Naive thymus-derived CD8-positive, alpha-beta T cell (primary cell): ENCODE measurements around the gene EHMT1. TPM values are rescaled to one million over a fixed set of nuclear protein-coding genes. Genes with fewer than 3 reads are reported as not detected.
"Not testable (repeated sequence)": the region's sequence is repeated elsewhere in the genome, so short reads cannot be mapped to it uniquely, and the experiment has no call there.

Source experiments
- ATAC-seq, 2 donors: fragments of 150-1000 bp; cut with Tn5 transposase in 1 of 2; sonication (Bioruptor Pico), chemical (Tn5 transposase) in 1 of 2; 1 replicate in 1 of 2; 2 replicates in 1 of 2; pipeline ENCODE4 v1.10.0; 2021; ENCODE audit warnings: mild to moderate bottlenecking in 2 of 2, moderate library complexity in 2 of 2
- POLR2A ChIA-PET: fragments of 350-600 bp; sonication (Branson Sonifier 250); formaldehyde crosslinking; loops from one replicate; lab custom pipeline; 2021; ENCODE audit warnings: antibody characterized with exemption; lab: Charles Lee
- DNase-seq, 10 donors: peaks; one replicate each; pipeline versions ENCODE4 v3.0.0 to v3.0.0-alpha.2; 2020 to 2022
- H3K27ac Mint-ChIP-seq, 10 donors: one replicate each; pipeline ENCODE4 v1.8.0; 2020 to 2022; ENCODE audit warnings: mild to moderate bottlenecking in 10 of 10, mixed read lengths in 10 of 10, moderate library complexity in 4 of 10, inconsistent platforms in 1 of 10
- H3K27me3 Mint-ChIP-seq, 5 donors: one replicate each; pipeline ENCODE4 v1.8.0; 2021 to 2022; ENCODE audit warnings: mixed read lengths in 5 of 5
- H3K36me3 Mint-ChIP-seq, 3 donors: one replicate each; pipeline ENCODE4 v1.8.0; 2020 to 2022; ENCODE audit warnings: mixed read lengths in 3 of 3, mild to moderate bottlenecking in 2 of 3, inconsistent platforms in 1 of 3
- H3K4me1 Mint-ChIP-seq, 4 donors: one replicate each; pipeline ENCODE4 v1.8.0; 2021 to 2022; ENCODE audit warnings: mixed read lengths in 4 of 4
- H3K4me3 Mint-ChIP-seq, 10 donors: one replicate each; pipeline ENCODE4 v1.8.0; 2020 to 2022; ENCODE audit warnings: mild to moderate bottlenecking in 10 of 10, mixed read lengths in 10 of 10, moderate library complexity in 6 of 10, inconsistent platforms in 1 of 10
- H3K9me3 Mint-ChIP-seq, 9 donors: one replicate each; pipeline ENCODE4 v1.8.0; 2020 to 2022; ENCODE audit warnings: mixed read lengths in 9 of 9, mild to moderate bottlenecking in 3 of 9, inconsistent platforms in 1 of 9, moderate library complexity in 1 of 9
- polyA plus RNA-seq, 3 donors: library from polyadenylated mRNA; unstranded; fragments of 300-500 nt; fragmentation: Illumina TruSeq; gene quantifications; one replicate each; pipeline ENCODE4 v1.2.3, GENCODE V29; 2021
- total RNA-seq, 8 experiments: library from RNA in 2 of 8; stranded (reverse) in 2 of 8; gene quantifications; one replicate each; pipeline ENCODE4 v1.2.3 and lab custom pipeline; 2021 to 2026

EHMT1 gene
- total and polyA plus RNA-seq, 5 experiments from 2014 or later, result 20.9 to 113 (median 34.4) TPM

DNA sequence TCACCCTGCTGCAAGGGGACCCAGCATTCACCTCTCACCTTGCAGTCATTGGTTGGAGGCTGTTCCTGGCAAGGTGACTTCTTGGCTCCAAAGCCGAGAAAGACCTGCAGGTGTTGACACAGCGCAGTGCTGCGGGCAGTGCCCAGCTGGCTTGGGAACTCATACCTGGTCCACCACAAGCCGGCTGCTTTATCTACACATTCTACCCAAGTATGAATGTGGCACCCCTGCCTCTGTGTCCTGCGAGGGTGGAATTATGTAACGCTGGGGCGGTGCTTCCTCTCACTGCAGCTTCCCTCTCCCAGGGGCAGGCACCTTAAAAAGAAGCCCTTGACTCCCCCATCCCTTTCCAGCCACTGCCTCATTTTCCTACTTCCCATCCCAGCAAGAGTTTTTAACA, 26.0 kb upstream of the EHMT1 start:
- peak overlapping the region in 2 of 10 donors; percentile 25 to 86 for H3K27ac Mint-ChIP-seq
- ATAC-seq, result no peak
- DNase-seq, result no peak
- peaks cover 0 to 4% (median 0%) of the 10 kb centered on the region in 3 donors for H3K36me3 Mint-ChIP-seq
- H3K4me3 Mint-ChIP-seq, result peak overlapping the region in 5 of 10 donors; percentile 47 to 63 (median 52)
- H3K9me3 Mint-ChIP-seq, result no peaks in the 10 kb centered on the region
- H3K27me3 Mint-ChIP-seq, result no peaks in the 10 kb centered on the region
- H3K4me1 Mint-ChIP-seq, result peaks cover 5 to 24% (median 11%) of the 10 kb centered on the region in 4 donors
- POLR2A ChIA-PET, result interaction anchor here (0.7 kb wide), 2 partner anchors 15 to 165 kb away, joined by 3 to 4 read pairs; no protein-coding TSS in a partner anchor

DNA sequence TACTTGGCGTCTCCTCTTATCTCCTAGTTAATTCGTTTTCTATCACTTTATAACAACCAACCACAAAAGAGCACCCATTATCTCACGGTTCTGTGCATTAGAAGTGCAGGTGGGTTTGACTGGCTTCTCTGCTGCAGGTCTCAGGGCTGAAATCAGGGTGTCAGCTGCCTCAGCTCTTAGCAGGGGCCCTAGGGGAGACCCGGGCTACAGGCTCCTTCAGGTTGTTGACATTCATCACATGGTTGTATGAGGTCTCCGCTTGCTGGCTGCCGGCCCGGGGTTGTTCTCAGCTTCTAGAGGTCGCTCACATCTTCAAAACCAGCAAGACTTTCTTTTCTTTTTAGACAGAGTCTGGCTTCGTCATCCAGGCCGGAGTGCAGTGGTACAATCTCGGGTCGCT, 25.6 kb upstream of the EHMT1 start:
- DNase-seq (no peak), ATAC-seq (no peak)
- peak overlapping the region in 2 of 10 donors; percentile 25 to 86 for H3K27ac Mint-ChIP-seq
- no peaks in the 10 kb centered on the region for H3K36me3 Mint-ChIP-seq
- peak overlapping the region in 5 of 10 donors; percentile 47 to 63 (median 52) for H3K4me3 Mint-ChIP-seq
- H3K9me3 Mint-ChIP-seq, result no peaks in the 10 kb centered on the region
- POLR2A ChIA-PET, result interaction anchor here (0.7 kb wide), 1 partner anchor 165 kb away, joined by 4 read pairs; no protein-coding TSS in a partner anchor
- peaks cover 1 to 20% (median 7%) of the 10 kb centered on the region in 4 donors for H3K4me1 Mint-ChIP-seq
- no peaks in the 10 kb centered on the region for H3K27me3 Mint-ChIP-seq

DNA sequence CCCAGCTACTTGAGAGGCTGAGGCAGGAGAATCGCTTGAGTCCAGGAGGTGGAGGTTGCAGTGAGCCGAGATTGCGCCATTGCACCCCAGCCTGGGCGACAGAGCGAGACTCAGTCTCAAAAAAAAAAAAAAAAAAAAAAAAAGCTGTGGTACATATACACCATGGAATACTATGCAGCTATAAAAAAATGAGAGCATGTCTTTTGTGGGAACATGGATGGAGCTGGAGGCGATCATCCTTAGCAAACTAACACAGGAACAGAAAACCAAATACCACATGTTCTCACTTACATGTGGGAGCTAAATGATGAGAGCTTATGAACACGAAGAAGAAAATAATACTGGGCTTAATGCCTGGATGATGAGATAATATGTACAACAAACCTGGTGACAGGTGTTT, 22.2 kb upstream of the EHMT1 start:
- DNase-seq, ATAC-seq, POLR2A ChIA-PET, H3K4me3 Mint-ChIP-seq, H3K36me3 Mint-ChIP-seq, H3K9me3 Mint-ChIP-seq, H3K27me3 Mint-ChIP-seq, H3K27ac Mint-ChIP-seq, H3K4me1 Mint-ChIP-seq: not testable (repeated sequence)

DNA sequence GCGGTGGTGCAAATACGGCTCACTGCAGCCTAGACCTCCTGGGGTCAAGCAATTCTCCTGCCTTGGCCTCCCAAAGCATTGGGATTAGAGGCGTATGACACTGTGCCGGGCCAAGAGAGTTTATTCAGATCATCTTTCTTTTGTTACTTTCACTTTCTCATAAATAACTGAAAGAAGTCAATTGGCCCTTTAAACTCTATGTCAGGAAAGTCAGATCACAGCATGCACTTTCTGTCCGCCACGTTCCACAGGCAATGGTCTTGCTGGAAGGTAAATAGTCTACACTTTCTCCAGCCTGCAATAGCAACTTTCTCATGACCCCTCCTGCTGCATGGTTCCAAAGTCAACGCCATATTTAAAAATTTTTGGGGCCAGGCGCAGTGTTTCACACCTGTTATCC, 19.9 kb upstream of the EHMT1 start:
- peaks cover 1 to 10% (median 3%) of the 10 kb centered on the region in 4 donors for H3K4me1 Mint-ChIP-seq
- DNase-seq (no peak), ATAC-seq (no peak)
- POLR2A ChIA-PET, result interaction anchor here (1.6 kb wide), 1 partner anchor 8 kb away, joined by 4 read pairs; the partner anchor contains the start of gene ZMYND19
- H3K27ac Mint-ChIP-seq, result peak overlapping the region in 1 of 10 donors; percentile 78
- no peak overlapping the region for H3K4me3 Mint-ChIP-seq
- no peaks in the 10 kb centered on the region for H3K9me3 Mint-ChIP-seq
- no peaks in the 10 kb centered on the region for H3K36me3 Mint-ChIP-seq
- no peaks in the 10 kb centered on the region for H3K27me3 Mint-ChIP-seq

DNA sequence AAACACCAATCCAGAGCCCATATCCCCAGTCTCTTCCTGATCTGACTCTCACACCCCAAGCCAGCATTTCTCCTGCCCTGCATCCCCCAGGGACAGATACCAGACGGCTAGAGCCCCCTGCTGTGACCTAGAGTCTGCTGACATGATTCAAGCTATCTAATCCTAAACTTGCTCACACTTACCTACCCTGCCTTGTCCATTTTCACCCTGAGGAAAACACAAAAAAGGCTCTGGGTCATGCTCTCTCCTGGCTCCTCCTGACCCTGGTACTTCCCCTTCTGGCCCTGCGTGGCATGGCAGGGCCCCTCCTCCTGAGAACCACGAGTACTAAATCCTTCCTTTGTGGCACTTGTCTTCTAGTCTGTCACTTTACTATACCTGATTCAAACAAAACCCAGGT, 16.1 kb upstream of the EHMT1 start:
- H3K4me1 Mint-ChIP-seq, result peaks cover 8 to 22% (median 18%) of the 10 kb centered on the region in 4 donors
- peak overlapping the region in 5 of 10 donors; percentile 4 to 62 (median 52) for H3K4me3 Mint-ChIP-seq
- H3K36me3 Mint-ChIP-seq, result no peaks in the 10 kb centered on the region
- H3K27ac Mint-ChIP-seq, result peak overlapping the region in 2 of 10 donors; percentile 9 to 31
- H3K9me3 Mint-ChIP-seq, result no peaks in the 10 kb centered on the region
- DNase-seq, result no peak
- POLR2A ChIA-PET, result interaction anchor here (0.9 kb wide), 1 partner anchor 11 kb away, joined by 3 read pairs; no protein-coding TSS in a partner anchor
- no peaks in the 10 kb centered on the region for H3K27me3 Mint-ChIP-seq
- no peak for ATAC-seq

DNA sequence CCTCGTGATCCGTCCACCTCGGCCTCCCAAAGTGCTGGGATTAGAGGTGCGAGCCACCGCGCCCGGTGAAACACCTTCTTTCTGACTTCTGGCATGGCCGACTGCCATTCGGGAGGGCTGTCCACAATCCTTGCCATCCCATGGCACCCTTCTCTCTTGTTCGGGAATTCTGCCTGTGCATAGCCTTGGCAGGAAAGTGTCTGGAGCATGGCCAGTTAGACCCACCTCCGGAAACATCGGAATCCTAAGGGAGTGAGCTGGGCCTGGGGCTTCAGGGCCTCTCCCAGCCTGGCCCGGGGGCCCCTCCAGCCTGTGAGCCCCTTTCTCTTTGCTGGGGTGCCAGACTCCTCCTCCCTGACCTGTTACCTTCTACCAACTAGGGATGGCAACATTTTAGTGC, 14.9 kb upstream of the EHMT1 start:
- POLR2A ChIA-PET, result interaction anchor here (1.0 to 1.5 kb wide), 2 partner anchors 9 to 18 kb away, joined by 4 read pairs; no protein-coding TSS in a partner anchor
- peak overlapping the region; percentile 22 to 76 (median 65) for H3K4me3 Mint-ChIP-seq
- H3K4me1 Mint-ChIP-seq, result peaks cover 8 to 31% (median 22%) of the 10 kb centered on the region in 4 donors
- DNase-seq (no peak), ATAC-seq (no peak)
- H3K27ac Mint-ChIP-seq, result peak overlapping the region in 3 of 10 donors; percentile 6 to 80 (median 72)
- H3K27me3 Mint-ChIP-seq, result no peaks in the 10 kb centered on the region
- no peaks in the 10 kb centered on the region for H3K9me3 Mint-ChIP-seq
- no peaks in the 10 kb centered on the region for H3K36me3 Mint-ChIP-seq

DNA sequence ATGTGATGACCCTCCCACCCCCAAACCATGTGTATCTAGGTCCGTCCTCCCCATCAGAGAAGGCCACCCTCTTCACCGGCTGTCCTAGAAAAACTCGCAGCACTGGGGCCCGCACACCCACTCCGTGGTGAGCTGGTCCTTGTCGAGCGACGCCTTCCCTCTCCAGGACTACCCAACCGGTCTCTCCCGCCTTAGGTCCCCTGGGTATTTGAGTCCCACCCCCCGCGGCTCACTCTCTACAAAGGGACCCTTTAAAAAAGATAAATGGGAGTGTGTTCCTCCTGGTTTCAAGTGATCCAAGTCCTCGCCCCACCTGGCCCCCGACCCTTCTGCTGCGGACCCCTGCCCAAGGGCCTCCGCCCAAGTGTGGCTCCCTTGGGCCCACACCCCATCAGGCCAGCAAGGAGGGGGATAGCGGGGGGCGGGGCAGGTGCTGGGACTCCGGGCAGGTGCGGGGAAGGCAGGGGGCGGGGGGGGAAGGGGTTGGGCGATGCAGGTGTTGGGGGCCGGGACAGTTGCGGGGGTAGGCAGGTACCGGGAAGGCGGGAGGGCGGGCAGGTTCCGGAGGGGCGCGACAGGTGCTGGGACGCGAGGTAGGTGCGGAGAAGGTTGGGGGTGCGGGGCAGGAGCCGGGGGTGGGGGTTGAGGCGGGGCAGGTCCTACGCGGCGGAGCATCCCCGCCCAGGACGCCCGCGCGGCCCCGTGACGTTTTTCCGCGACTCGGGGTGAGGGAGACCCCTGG, 14.3 kb upstream of the EHMT1 start:
- H3K27me3 Mint-ChIP-seq, result no peaks in the 10 kb centered on the region
- H3K4me3 Mint-ChIP-seq, result peak overlapping the region; percentile 22 to 76 (median 65)
- no peaks in the 10 kb centered on the region for H3K36me3 Mint-ChIP-seq
- ATAC-seq, result no peak
- H3K9me3 Mint-ChIP-seq, result no peaks in the 10 kb centered on the region
- peak in 1 of 10 donors; percentile 69 for DNase-seq
- H3K27ac Mint-ChIP-seq, result peak overlapping the region in 3 of 10 donors; percentile 6 to 80 (median 72)
- POLR2A ChIA-PET, result interaction anchor here (1.2 to 1.6 kb wide), 5 partner anchors 10 to 23 kb away, joined by 3 to 14 read pairs (median 4); partner anchors contain the start of genes EHMT1 and ZMYND19
- peaks cover 8 to 32% (median 23%) of the 10 kb centered on the region in 4 donors for H3K4me1 Mint-ChIP-seq

DNA sequence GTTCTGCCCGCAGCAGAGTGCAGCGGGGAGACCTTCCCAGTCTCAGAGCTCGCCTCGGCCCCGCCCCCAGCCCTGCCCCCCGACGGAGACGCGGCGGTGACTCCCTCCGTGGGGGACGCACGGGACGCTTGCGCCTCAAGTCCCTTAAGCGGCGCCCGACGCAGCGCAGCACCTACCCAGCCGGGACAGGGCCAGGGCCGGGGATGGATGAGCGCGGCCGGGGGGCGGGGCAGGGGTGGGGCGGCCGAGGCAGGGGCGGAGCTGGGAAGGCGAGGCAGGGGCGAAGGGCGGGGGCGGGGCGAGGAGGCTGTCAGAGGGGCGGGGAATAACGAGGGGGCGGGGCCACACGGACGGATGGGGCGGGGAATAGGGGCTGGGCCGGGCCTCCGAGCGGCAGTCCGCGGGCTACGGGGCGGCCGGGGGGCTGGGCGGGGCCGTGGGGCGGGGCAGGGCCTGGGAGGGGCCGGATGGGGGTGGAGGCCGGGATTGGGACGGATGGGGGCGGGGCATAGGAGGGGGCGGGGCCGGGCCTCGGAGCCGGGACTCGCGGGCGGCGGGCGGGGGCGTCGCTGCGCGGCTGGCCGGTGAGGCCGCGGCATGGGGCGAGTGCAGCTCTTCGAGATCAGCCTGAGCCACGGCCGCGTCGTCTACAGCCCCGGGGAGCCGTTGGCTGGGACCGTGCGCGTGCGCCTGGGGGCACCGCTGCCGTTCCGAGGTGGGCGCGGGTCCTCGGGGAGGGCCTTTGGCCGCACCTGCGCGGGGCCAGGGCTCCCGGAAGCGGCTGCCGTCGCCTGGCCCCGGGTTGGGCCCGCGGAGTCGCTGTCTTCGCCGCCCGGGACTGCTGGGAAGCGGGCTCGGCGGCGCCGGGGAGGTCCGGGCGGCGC, 13.4 kb upstream of the EHMT1 start, which contains the start of gene ARRDC1:
TSS of gene ARRDC1 (plus strand) at position 566 of the 884 bp plus-strand sequence. CDS start at position 598, 32 bp downstream.
- H3K4me3 Mint-ChIP-seq, result peak within 1 kb of the TSS; percentile 70 to 90 (median 81)
- ATAC-seq, result peak; percentile 88 to 90
- peak; percentile 83 to 97 (median 91) for DNase-seq
- H3K9me3 Mint-ChIP-seq, result no peaks in the 10 kb centered on the region
- peaks cover 8 to 35% (median 26%) of the 10 kb centered on the region in 4 donors for H3K4me1 Mint-ChIP-seq
- peak within 1 kb of the TSS in 4 of 10 donors; percentile 62 to 78 (median 72) for H3K27ac Mint-ChIP-seq
- no peaks in the 10 kb centered on the region for H3K36me3 Mint-ChIP-seq
- POLR2A ChIA-PET, result interaction anchor here (0.6 to 1.6 kb wide), 6 partner anchors 11 to 878 kb away, joined by 3 to 14 read pairs (median 4); partner anchors contain the start of genes EHMT1 and ZMYND19
- no peaks in the 10 kb centered on the region for H3K27me3 Mint-ChIP-seq

DNA sequence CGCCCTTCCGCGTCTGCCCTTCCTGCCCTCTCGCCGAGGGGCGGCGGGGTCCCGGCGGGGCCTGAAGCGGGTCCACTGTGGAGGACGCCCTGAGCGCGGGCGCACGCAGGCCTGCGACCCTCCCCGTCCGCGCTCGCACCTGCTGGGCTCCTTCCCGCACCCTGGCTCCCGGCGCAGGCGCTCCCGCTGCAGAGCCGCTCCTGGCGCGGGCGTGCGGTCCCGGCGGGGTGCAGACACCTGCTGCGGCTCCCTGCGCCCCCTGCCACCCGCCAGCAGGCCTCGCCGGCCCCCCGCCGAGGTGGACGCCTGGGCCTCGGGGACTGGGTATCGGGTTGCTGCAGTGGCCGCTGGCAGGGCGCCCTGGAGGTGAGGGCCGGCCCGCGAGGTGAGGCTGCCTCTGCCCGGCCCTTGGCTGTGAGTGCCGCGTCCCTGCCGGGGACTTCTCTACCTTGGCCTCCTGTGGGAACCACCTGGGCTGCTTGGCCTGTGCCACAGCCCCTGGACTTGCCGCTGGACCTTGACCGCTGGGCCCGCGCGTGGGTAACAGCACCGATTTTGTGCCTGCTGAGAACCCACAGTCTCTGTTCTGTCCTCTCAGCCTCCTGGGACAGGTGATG, 12.7 kb upstream of the EHMT1 start:
- POLR2A ChIA-PET, result interaction anchor here (1.4 to 1.6 kb wide), 3 partner anchors 12 to 24 kb away, joined by 3 to 15 read pairs (median 3); partner anchors contain the start of gene EHMT1
- ATAC-seq, result peak; percentile 4 to 12
- H3K4me3 Mint-ChIP-seq, result peak overlapping the region; percentile 70 to 90 (median 81)
- H3K27me3 Mint-ChIP-seq, result no peaks in the 10 kb centered on the region
- peaks cover 8 to 36% (median 29%) of the 10 kb centered on the region in 4 donors for H3K4me1 Mint-ChIP-seq
- H3K9me3 Mint-ChIP-seq, result no peaks in the 10 kb centered on the region
- H3K36me3 Mint-ChIP-seq, result no peaks in the 10 kb centered on the region
- DNase-seq, result peak in 2 of 10 donors; percentile 33 to 37
- peak overlapping the region in 4 of 10 donors; percentile 62 to 78 (median 70) for H3K27ac Mint-ChIP-seq

DNA sequence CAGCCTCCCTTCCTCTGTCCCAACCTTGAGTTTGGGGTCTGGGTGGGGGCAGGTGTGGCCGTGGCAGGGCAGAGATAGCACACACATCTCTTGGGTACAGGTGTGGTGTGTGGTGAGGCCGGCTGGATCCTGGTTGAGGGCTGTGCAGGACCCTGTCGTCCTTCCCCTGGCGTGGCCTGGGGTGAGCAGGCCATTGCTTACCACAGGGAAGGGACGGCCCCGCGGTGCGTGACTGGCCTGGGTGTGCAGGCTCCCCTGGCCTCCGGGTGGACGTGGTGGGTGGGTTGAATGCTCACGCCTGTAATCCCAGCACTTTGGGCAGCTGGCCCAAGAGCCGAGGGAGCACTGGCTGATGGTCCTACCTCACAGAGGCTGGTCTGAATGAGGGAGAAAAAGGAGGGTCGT, 12.1 kb upstream of the EHMT1 start:
- Mint-ChIP-seq H3K27ac (peak overlapping the region in 4 of 10 donors; percentile 34 to 86 (median 54)), H3K36me3 (no peaks in the 10 kb centered on the region), H3K4me3 (peak overlapping the region; percentile 70 to 90 (median 81)), H3K4me1 (peaks cover 11 to 42% (median 34%) of the 10 kb centered on the region in 4 donors), H3K9me3 (no peaks in the 10 kb centered on the region), H3K27me3 (no peaks in the 10 kb centered on the region)
- POLR2A ChIA-PET, result interaction anchor here (0.6 to 1.8 kb wide), 5 partner anchors 12 to 28 kb away, joined by 3 to 15 read pairs (median 4); partner anchors contain the start of genes DPH7, EHMT1 and ZMYND19
- DNase-seq (peak in 1 of 10 donors; percentile 62), ATAC-seq (no peak)

DNA sequence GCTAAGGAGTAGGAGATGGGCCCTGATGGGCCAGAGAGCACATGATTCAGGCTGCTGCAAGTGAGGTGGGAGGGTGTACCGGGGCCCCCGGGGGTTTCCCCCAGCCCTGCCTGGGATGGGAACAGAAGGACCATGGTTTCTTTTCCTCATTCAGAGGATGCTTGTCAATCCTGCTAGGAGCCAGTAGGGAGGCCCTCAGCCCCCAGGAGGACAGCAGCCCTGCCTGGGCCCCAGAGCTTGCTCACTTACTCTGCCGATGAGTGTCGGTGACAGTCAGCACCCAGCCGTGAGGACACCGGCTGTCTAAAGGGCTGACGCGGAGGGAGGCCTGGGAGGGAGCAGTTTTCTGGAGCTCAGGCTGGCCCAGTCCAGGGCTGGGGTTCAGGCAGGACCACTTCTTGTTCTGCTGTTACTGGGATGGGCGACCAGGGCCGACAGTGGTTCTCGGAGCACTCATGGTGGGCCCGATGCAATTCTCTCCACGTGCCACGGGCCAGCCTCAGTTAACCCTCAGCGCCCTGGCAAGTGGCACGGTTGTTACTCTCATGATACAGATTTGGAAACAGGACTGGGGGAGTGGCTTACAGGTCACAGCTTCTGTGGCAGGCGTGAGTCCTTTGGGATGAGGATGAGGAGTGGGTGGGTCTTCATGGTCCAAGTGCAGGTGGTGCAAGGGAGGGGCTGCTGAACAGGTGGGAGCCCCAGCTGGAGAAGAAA, 11.5 kb upstream of the EHMT1 start:
- peak in 1 of 10 donors; percentile 63 for DNase-seq
- POLR2A ChIA-PET, result interaction anchor here (0.6 to 1.8 kb wide), 5 partner anchors 11 to 29 kb away, joined by 3 to 15 read pairs (median 4); partner anchors contain the start of genes DPH7, EHMT1 and ZMYND19
- ATAC-seq, result no peak

More for the DNA sequence above, 11.5 kb upstream of the EHMT1 start:
- Mint-ChIP-seq H3K36me3 (no peaks in the 10 kb centered on the region), H3K4me1 (peaks cover 14 to 48% (median 39%) of the 10 kb centered on the region in 4 donors), H3K27me3 (no peaks in the 10 kb centered on the region), H3K4me3 (peak overlapping the region; percentile 70 to 90 (median 81)), H3K27ac (peak overlapping the region in 5 of 10 donors; percentile 36 to 86 (median 44)), H3K9me3 (no peaks in the 10 kb centered on the region)
